OCI-LY1 (cell line): ENCODE measurements around the gene ATP8B1.
"Not testable (repeated sequence)": the region's sequence is repeated elsewhere in the genome, so short reads cannot be mapped to it uniquely, and the experiment has no call there.

Experiments used
- H2AFZ ChIP-seq: fragments of 200-600 bp; sonication (generic), shearing (Covaris generic); 2 replicates; pipeline ENCODE4 v1.6.0; 2014; ENCODE audit warnings: antibody characterized with exemption, mild to moderate bottlenecking, low read length
- H3F3A ChIP-seq: fragments of 200-600 bp; sonication (generic), shearing (Covaris generic); 2 replicates; pipeline ENCODE4 v1.6.0; 2014; ENCODE audit warnings: mild to moderate bottlenecking, antibody characterized with exemption, low read length, moderate library complexity; ENCODE audit not compliant: insufficient read depth
- H3K27ac ChIP-seq: fragments of 200-600 bp; sonication (generic); 2 replicates; pipeline ENCODE4 v1.5.1; 2014; ENCODE audit warnings: low read length, mixed run types, mild to moderate bottlenecking, low read depth; ENCODE audit not compliant: poor library complexity, severe bottlenecking
- H3K27me3 ChIP-seq: fragments of 200-600 bp; sonication (generic); 2 replicates; pipeline ENCODE4 v1.6.0; 2014; ENCODE audit warnings: antibody characterized with exemption, mild to moderate bottlenecking, low read length, moderate library complexity; ENCODE audit not compliant: insufficient read depth
- H3K36me3 ChIP-seq: fragments of 200-600 bp; sonication (generic); 2 replicates; pipeline ENCODE4 v1.6.1; 2014; ENCODE audit warnings: mild to moderate bottlenecking, antibody characterized with exemption, low read length, moderate library complexity, mixed read lengths; ENCODE audit not compliant: insufficient read depth
- H3K4me1 ChIP-seq: fragments of 200-600 bp; sonication (generic); 2 replicates; pipeline ENCODE4 v1.5.1; 2014; ENCODE audit warnings: mild to moderate bottlenecking, low read length, moderate library complexity; ENCODE audit not compliant: insufficient read depth, severe bottlenecking
- H3K4me2 ChIP-seq: fragments of 200-600 bp; sonication (generic), shearing (Covaris generic); 2 replicates; pipeline ENCODE4 v1.6.1; 2014; ENCODE audit warnings: low read length
- H3K4me3 ChIP-seq: fragments of 200-600 bp; sonication (generic); 2 replicates; pipeline ENCODE4 v1.5.1; 2014; ENCODE audit warnings: low read length, low read depth, mild to moderate bottlenecking, mixed read lengths; ENCODE audit not compliant: poor library complexity, severe bottlenecking
- H3K79me2 ChIP-seq: fragments of 200-600 bp; shearing (Covaris generic); 2 replicates; pipeline ENCODE4 v1.6.1; 2016; ENCODE audit warnings: mixed run types, low read length, mixed read lengths; ENCODE audit not compliant: insufficient read depth
- H3K9ac ChIP-seq: fragments of 200-600 bp; sonication (generic), shearing (Covaris generic); 2 replicates; pipeline ENCODE4 v1.6.1; 2014; ENCODE audit warnings: mild to moderate bottlenecking, low read length, mixed read lengths
- H3K9me2 ChIP-seq: fragments of 200-600 bp; sonication (generic), shearing (Covaris generic); 2 replicates; pipeline ENCODE4 v1.6.1; 2014; ENCODE audit warnings: low read depth, mild to moderate bottlenecking, low read length, mixed read lengths
- H3K9me3 ChIP-seq: fragments of 200-600 bp; shearing (Covaris generic); 2 replicates; pipeline ENCODE4 v1.6.1; 2014; ENCODE audit warnings: low read length, mixed read lengths
- H4K20me1 ChIP-seq: fragments of 200-600 bp; sonication (generic), shearing (Covaris generic); 2 replicates; pipeline ENCODE4 v1.6.0; 2016; ENCODE audit warnings: mild to moderate bottlenecking, low read length; ENCODE audit not compliant: insufficient read depth
- CTCF ChIP-seq: fragments of 200-600 bp; sonication (generic), shearing (Covaris generic); IDR thresholded peaks from 2 replicates; pipeline ENCODE4 v1.5.1; 2017; ENCODE audit warnings: mild to moderate bottlenecking, antibody characterized with exemption, low read length, moderate library complexity, mixed read lengths
- EZH2 ChIP-seq: fragments of 200-600 bp; sonication (generic), shearing (Covaris generic); IDR thresholded peaks from 2 replicates; pipeline ENCODE4 v1.8.0; 2017; ENCODE audit warnings: borderline replicate concordance, mixed run types, mild to moderate bottlenecking, antibody characterized with exemption, low read length, moderate library complexity, mixed read lengths

The ATP8B1 gene

GRCh38 chr18:57737400-57738060 is 65.6 kb downstream of the ATP8B1 start:
- H3F3A ChIP-seq = no peaks in the 10 kb centered on the region
- H3K27me3 ChIP-seq = no peaks in the 10 kb centered on the region
- no peak overlapping the region for H3K4me3 ChIP-seq
- H3K79me2 ChIP-seq = no peaks in the 10 kb centered on the region
- TF ChIP-seq EZH2 (no peak), CTCF (no peak)
- no peaks in the 10 kb centered on the region for H3K9me2 ChIP-seq
- no peak overlapping the region for H3K9ac ChIP-seq
- no peak overlapping the region for H3K4me2 ChIP-seq
- H4K20me1 ChIP-seq = no peaks in the 10 kb centered on the region
- no peaks in the 10 kb centered on the region for H3K9me3 ChIP-seq
- no peaks in the 10 kb centered on the region for H3K4me1 ChIP-seq
- H2AFZ ChIP-seq = no peak overlapping the region
- no peak overlapping the region for H3K27ac ChIP-seq
- H3K36me3 ChIP-seq = no peaks in the 10 kb centered on the region

- not testable (repeated sequence) for H3K9me3 ChIP-seq, H3K79me2 ChIP-seq, H3K4me3 ChIP-seq, H2AFZ ChIP-seq, H3K27ac ChIP-seq, H3K4me1 ChIP-seq, H3K4me2 ChIP-seq, H3K9ac ChIP-seq, H3K36me3 ChIP-seq, H3F3A ChIP-seq, H3K9me2 ChIP-seq, H4K20me1 ChIP-seq, H3K27me3 ChIP-seq
Observed at GRCh38 chr18:57735042-57735441, 68.1 kb downstream of the ATP8B1 start.

- no peaks in the 10 kb centered on the region for H3K9me3 ChIP-seq
- H3K27me3 ChIP-seq = no peaks in the 10 kb centered on the region
- no peaks in the 10 kb centered on the region for H3K36me3 ChIP-seq
- no peak for TF ChIP-seq EZH2
- no peak for TF ChIP-seq CTCF
- H3K9me2 ChIP-seq = no peaks in the 10 kb centered on the region
- no peak overlapping the region for H3K4me3 ChIP-seq
- no peak overlapping the region for H3K27ac ChIP-seq
- no peaks in the 10 kb centered on the region for H3K79me2 ChIP-seq
- H3K9ac ChIP-seq = no peak overlapping the region
- no peak overlapping the region for H2AFZ ChIP-seq
- H3K4me1 ChIP-seq = no peaks in the 10 kb centered on the region
- no peaks in the 10 kb centered on the region for H3F3A ChIP-seq
- no peaks in the 10 kb centered on the region for H4K20me1 ChIP-seq
- H3K4me2 ChIP-seq = no peak overlapping the region
Observed at GRCh38 chr18:57733861-57734260, 69.3 kb downstream of the ATP8B1 start.

- no peaks in the 10 kb centered on the region for H3K9me2 ChIP-seq
- H3K36me3 ChIP-seq = no peaks in the 10 kb centered on the region; the same call in 1 of the 2 replicates
- H3K27ac ChIP-seq = no peak overlapping the region
- no peaks in the 10 kb centered on the region for H4K20me1 ChIP-seq
- no peaks in the 10 kb centered on the region for H3K27me3 ChIP-seq
- no peak overlapping the region for H3K4me2 ChIP-seq
- H3K9me3 ChIP-seq = 0 out of 2 replicates have a peak, but pooled peaks cover 3% of the 10 kb centered on the region
- no peaks in the 10 kb centered on the region for H3K79me2 ChIP-seq
- H3K9ac ChIP-seq = no peak overlapping the region
- H3K4me3 ChIP-seq = no peak overlapping the region
- H3K4me1 ChIP-seq = no peaks in the 10 kb centered on the region
- TF ChIP-seq CTCF (no peak), EZH2 (no peak)
- no peaks in the 10 kb centered on the region for H3F3A ChIP-seq
- H2AFZ ChIP-seq = no peak overlapping the region
Observed at GRCh38 chr18:57730146-57730545, 73.0 kb downstream of the ATP8B1 start.
